ENCODE measurements around the gene GAS2. TPM values are rescaled to one million over a fixed set of nuclear protein-coding genes. Genes with fewer than 3 reads are reported as not detected.

The GAS2 gene
- total and polyA plus RNA-seq, 2 of the 4 experiments (the other 2 are of a cell fraction) = 0.51 to 0.90 TPM

- intact Hi-C loops (cut with micrococcal nuclease) (no loop called here), in situ Hi-C loops (cut with MboI; ENCODE audit: low sequenced_read_pairs) (no loop called here), dilution Hi-C loops (cut with HindIII; ENCODE audit: low sequenced_read_pairs, unreplicated experiment) (no loop called here)
- Histone ChIP-seq H4K5ac (ENCODE audit: low read depth, low read length) (no peak overlapping the region), H3K56ac (ENCODE audit: extremely low read depth, insufficient read depth, low read length) (no peak overlapping the region), H2BK120ac (ENCODE audit: low read depth, low read length) (no peak overlapping the region), H2AFZ (replicated peaks; ENCODE audit: low read length, poor library complexity) (no peak overlapping the region), H3K27ac (ENCODE audit: insufficient read depth, low read length) (no peak overlapping the region), H2AK9ac (replicated peaks; ENCODE audit: low read depth, low read length, poor library complexity) (no peak overlapping the region), H3K4me2 (ENCODE audit: low read depth, low read length) (no peak overlapping the region), H3K9ac (ENCODE audit: low read depth, low read length) (no peak overlapping the region), H4K91ac (ENCODE audit: insufficient read depth, low read depth, low read length) (no peak overlapping the region), H3K14ac (replicated peaks; ENCODE audit: low read depth, low read length) (no peak overlapping the region), H2BK5ac (ENCODE audit: low read depth, low read length, poor library complexity, severe bottlenecking) (no peak overlapping the region), H3K36me3 (ENCODE audit: control insufficient read depth, insufficient read depth, low read length) (no peaks in the 10 kb centered on the region), H3K79me1 (ENCODE audit: low read depth in 1 of 2, low read length in 2 of 2) (no peaks in the 10 kb centered on the region), H2AK5ac (ENCODE audit: low read depth, low read length) (no peak overlapping the region), H4K20me1 (ENCODE audit: insufficient read depth, low read length) (no peaks in the 10 kb centered on the region), H3K23ac (ENCODE audit: low read depth, low read length) (no peak overlapping the region), H3K9me3 (ENCODE audit: control insufficient read depth, insufficient read depth, low read length) (no peaks in the 10 kb centered on the region), H3K9me1 (ENCODE audit: insufficient read depth, low read length) (no peaks in the 10 kb centered on the region), H2BK20ac (ENCODE audit: low read depth, low read length) (no peak overlapping the region), H3K4ac (ENCODE audit: low read depth, low read length) (no peak overlapping the region), H3K4me3 (ENCODE audit: insufficient read depth, low read depth, low read length) (no peak overlapping the region), H3K4me1 (ENCODE audit: control insufficient read depth, insufficient read depth, low read length) (no peaks in the 10 kb centered on the region), H3K18ac (ENCODE audit: low read depth, low read length) (no peak overlapping the region), H2BK15ac (ENCODE audit: low read depth, low read length) (no peak overlapping the region), H3K27me3 (ENCODE audit: control insufficient read depth, insufficient read depth, low read length) (no peaks in the 10 kb centered on the region), H4K8ac (ENCODE audit: low read depth in 2 of 2, low read length in 2 of 2) (no peak overlapping the region)
- no peak for TF ChIP-seq RFX5 (IDR thresholded peaks at IDR 0.05; ENCODE audit: low read depth, low read length)
- TF ChIP-seq CHD1 (IDR thresholded peaks at IDR 0.05; ENCODE audit: low read depth, low read length) = no peak
- TF ChIP-seq MAFK (IDR thresholded peaks at IDR 0.05; ENCODE audit: low read depth, low read length) = no peak
- TF ChIP-seq BHLHE40 (IDR thresholded peaks at IDR 0.05; ENCODE audit: low read depth, low read length) = no peak
- no peak for TF ChIP-seq MAZ (IDR thresholded peaks at IDR 0.05; ENCODE audit: borderline replicate concordance, low read depth, low read length)
- TF ChIP-seq RAD21 (IDR thresholded peaks at IDR 0.05; ENCODE audit: low read length) = no peak
- TF ChIP-seq RCOR1 (IDR thresholded peaks at IDR 0.05; ENCODE audit: insufficient replicate concordance, low read length) = no peak
- no peak for TF ChIP-seq CTCF (conservative IDR thresholded peaks at IDR 0.05; ENCODE audit: low read depth, low read length)
- no peak for TF ChIP-seq ELK1 (IDR thresholded peaks at IDR 0.05; ENCODE audit: borderline replicate concordance, low read depth, low read length)
- no peak for TF ChIP-seq CEBPB (IDR thresholded peaks at IDR 0.05; ENCODE audit: low read depth, low read length)
- TF ChIP-seq POLR2A (IDR thresholded peaks at IDR 0.05; ENCODE audit: low read depth, low read length) = no peak
- no peak for TF ChIP-seq USF2 (IDR thresholded peaks at IDR 0.05; ENCODE audit: low read depth, low read length)
- TF ChIP-seq FOS (IDR thresholded peaks at IDR 0.05; ENCODE audit: low read depth, low read length) = no peak
- no peak for TF ChIP-seq SMC3 (IDR thresholded peaks at IDR 0.05; ENCODE audit: low read depth, low read length)
- ChIA-PET POLR2A (ENCODE audit: unreplicated experiment) (no interaction called here), CTCF (no interaction called here)
- DNase-seq = no peak
- WGBS, 2 experiments (ENCODE audit: extremely low coverage in 2 of 2, insufficient read length in 1 of 2) = no CpG with 5 or more reads among the region's 4 CpGs
- no TSS peak for BruUV-seq (replicated peaks)
- no peak for ATAC-seq (ENCODE audit: low read depth)
These were observed 18.7 kb downstream of the GAS2 start for GRCh38 chr11:22685111-22685510.

Measured in IMR-90 (cell line).